GM18867 (cell line): ENCODE measurements around the gene KCTD2.

Source experiments
- ATAC-seq: cut with Tn5 transposase; IDR thresholded peaks from one replicate; pipeline ENCODE4 v1.9.1; 2021; ENCODE audit warnings: mild to moderate bottlenecking, moderate library complexity; ENCODE audit not compliant: unreplicated experiment

Gene KCTD2

GRCh38 chr17:75094871-75095399 lies 47.9 kb downstream of the KCTD2 start:
- ATAC-seq = no peak

- no peak for ATAC-seq
These were observed 49.1 kb downstream of the KCTD2 start for GRCh38 chr17:75096082-75096625.

GRCh38 chr17:75097865-75098264 lies 50.8 kb downstream of the KCTD2 start:
- no peak for ATAC-seq

- ATAC-seq = no peak
These were observed 51.8 kb downstream of the KCTD2 start for GRCh38 chr17:75098861-75099260.

GRCh38 chr17:75099881-75100595 lies 53.0 kb downstream of the KCTD2 start:
- no peak for ATAC-seq

- ATAC-seq = no peak
These were observed 55.4 kb downstream of the KCTD2 start for GRCh38 chr17:75102385-75102821.

- ATAC-seq = no peak
These were observed 56.9 kb downstream of the KCTD2 start for GRCh38 chr17:75103601-75104554.

GRCh38 chr17:75105126-75106080 lies 58.4 kb downstream of the KCTD2 start:
- no peak for ATAC-seq

GRCh38 chr17:75108193-75108592 lies 61.2 kb downstream of the KCTD2 start:
- ATAC-seq = no peak

- ATAC-seq = no peak
These were observed 62.0 kb downstream of the KCTD2 start for GRCh38 chr17:75109046-75109406.

GRCh38 chr17:75109407-75110233 lies 62.6 kb downstream of the KCTD2 start, which contains the start of gene ARMC7:
ARMC7 (plus strand) TSS chr17:75109969; CDS start chr17:75110289, 320 bp downstream.
- peak; percentile 55 for ATAC-seq

GRCh38 chr17:75110234-75110937 lies 63.4 kb downstream of the KCTD2 start:
- ATAC-seq = no peak

- no peak for ATAC-seq
These were observed 64.8 kb downstream of the KCTD2 start for GRCh38 chr17:75111777-75112335.

GRCh38 chr17:75113798-75114551 lies 67.0 kb downstream of the KCTD2 start:
- peak; percentile 41 for ATAC-seq

- ATAC-seq = no peak
These were observed 67.7 kb downstream of the KCTD2 start for GRCh38 chr17:75114552-75115314.
